HCT116 (cell line): Measurements from ENCODE around the gene SLC27A1.

Experiments used
- CBX3 ChIP-seq: IDR thresholded peaks from 2 replicates; pipeline ENCODE4 v1.6.1; 2012; ENCODE audit warnings: low read depth
- ELF1 ChIP-seq: IDR thresholded peaks from 2 replicates; pipeline ENCODE4 v1.6.1; 2012; ENCODE audit warnings: low read depth, borderline replicate concordance
- EZH2 ChIP-seq: fragments of 200-600 bp; sonication (generic); IDR thresholded peaks from 2 replicates; pipeline ENCODE4 v1.6.1; 2017; ENCODE audit warnings: antibody characterized with exemption, mixed run types
- JUND ChIP-seq: IDR thresholded peaks from 2 replicates; pipeline ENCODE4 v1.6.1; 2012
- POLR2A ChIP-seq: IDR thresholded peaks from 2 replicates; pipeline ENCODE4 v1.7.0; 2011; ENCODE audit warnings: borderline replicate concordance; ENCODE audit not compliant: insufficient read depth, insufficient read length; ENCODE audit errors: extremely low read depth
- POLR2AphosphoS5 ChIP-seq: IDR thresholded peaks from 2 replicates; pipeline ENCODE4 v1.6.1; 2011; ENCODE audit warnings: mild to moderate bottlenecking, low read depth, low read length, moderate library complexity
- RAD21 ChIP-seq: IDR thresholded peaks from 2 replicates; pipeline ENCODE4 v1.6.1; 2012; ENCODE audit warnings: low read depth, mild to moderate bottlenecking
- YY1 ChIP-seq: IDR thresholded peaks from 2 replicates; pipeline ENCODE4 v1.6.1; 2011; ENCODE audit warnings: low read length, low read depth, moderate library complexity, mild to moderate bottlenecking; ENCODE audit not compliant: insufficient replicate concordance; ENCODE audit errors: extremely low read depth
- TF ChIP-seq, protein P1 (sequence below): IDR thresholded peaks from 2 replicates; pipeline ENCODE4 v1.6.1; 2012
- TF ChIP-seq, protein P2 (sequence below), 3 experiments: fragments of 200-600 bp in 1 of 3; sonication (generic) in 1 of 3; IDR thresholded peaks in 2 of 3; conservative IDR thresholded peaks in 1 of 3; 2 replicates each; pipeline ENCODE4 v1.5.1; 2012 to 2017; ENCODE audit warnings: low read depth in 2 of 3, low read length in 2 of 3, antibody characterized with exemption in 1 of 3, borderline replicate concordance in 1 of 3, control low read depth in 1 of 3, mild to moderate bottlenecking in 1 of 3, mixed read lengths in 1 of 3, mixed run types in 1 of 3, moderate library complexity in 1 of 3; ENCODE audit not compliant: insufficient read depth in 1 of 3
- TF ChIP-seq, protein P3 (sequence below): IDR thresholded peaks from 2 replicates; pipeline ENCODE4 v1.6.1; 2012; ENCODE audit warnings: low read depth

DNA sequence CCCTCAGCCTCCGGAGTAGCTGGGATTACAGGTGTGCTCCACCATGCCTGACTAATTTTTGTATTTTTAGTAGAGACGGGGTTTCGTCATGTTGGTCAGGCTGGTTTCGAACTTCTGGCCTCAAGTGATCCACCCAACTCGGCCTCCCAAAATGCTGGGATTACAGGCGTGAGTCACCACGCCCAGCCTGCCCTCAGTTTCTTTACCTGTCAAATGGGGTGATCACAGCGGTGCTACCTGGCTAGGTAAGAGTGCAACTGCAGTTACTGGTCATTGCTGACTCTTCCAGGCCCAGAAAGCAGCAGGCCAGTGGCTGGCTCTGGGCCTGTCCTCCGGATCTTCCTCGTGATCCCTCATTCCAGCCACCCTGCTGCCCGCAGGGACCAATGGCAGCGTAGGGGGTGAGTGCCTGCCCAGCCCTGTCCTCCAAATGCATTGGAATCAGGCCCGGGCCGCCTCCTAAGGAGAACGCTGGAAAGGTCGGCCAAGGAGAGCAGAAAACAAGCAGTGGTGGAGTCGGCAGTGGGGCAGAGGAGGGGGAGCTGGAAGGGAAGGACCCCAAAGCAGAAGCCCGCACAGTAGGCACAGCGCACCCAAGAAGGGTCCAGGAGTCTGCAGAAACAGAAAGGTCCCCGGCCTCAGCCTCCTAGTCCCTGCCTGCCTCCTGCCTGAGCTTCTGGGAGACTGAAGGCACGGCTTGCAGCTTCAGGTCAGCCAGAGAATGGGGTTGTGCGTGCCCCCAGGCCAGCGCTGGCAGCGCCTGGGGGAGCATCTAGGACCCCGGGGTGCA, 1.8 kb upstream of the SLC27A1 start:
- TF ChIP-seq, protein P1, sequence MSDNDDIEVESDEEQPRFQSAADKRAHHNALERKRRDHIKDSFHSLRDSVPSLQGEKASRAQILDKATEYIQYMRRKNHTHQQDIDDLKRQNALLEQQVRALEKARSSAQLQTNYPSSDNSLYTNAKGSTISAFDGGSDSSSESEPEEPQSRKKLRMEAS = no peak
- TF ChIP-seq, protein P2, sequence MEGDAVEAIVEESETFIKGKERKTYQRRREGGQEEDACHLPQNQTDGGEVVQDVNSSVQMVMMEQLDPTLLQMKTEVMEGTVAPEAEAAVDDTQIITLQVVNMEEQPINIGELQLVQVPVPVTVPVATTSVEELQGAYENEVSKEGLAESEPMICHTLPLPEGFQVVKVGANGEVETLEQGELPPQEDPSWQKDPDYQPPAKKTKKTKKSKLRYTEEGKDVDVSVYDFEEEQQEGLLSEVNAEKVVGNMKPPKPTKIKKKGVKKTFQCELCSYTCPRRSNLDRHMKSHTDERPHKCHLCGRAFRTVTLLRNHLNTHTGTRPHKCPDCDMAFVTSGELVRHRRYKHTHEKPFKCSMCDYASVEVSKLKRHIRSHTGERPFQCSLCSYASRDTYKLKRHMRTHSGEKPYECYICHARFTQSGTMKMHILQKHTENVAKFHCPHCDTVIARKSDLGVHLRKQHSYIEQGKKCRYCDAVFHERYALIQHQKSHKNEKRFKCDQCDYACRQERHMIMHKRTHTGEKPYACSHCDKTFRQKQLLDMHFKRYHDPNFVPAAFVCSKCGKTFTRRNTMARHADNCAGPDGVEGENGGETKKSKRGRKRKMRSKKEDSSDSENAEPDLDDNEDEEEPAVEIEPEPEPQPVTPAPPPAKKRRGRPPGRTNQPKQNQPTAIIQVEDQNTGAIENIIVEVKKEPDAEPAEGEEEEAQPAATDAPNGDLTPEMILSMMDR (IDR thresholded peaks at IDR 0.05 in 2 of 3, conservative IDR thresholded peaks at IDR 0.05 in 1 of 3; ENCODE audit: borderline replicate concordance in 1 of 3, insufficient read depth in 1 of 3, low read depth in 2 of 3, low read length in 2 of 3) = no peak
- no peak for TF ChIP-seq YY1
- TF ChIP-seq RAD21 = no peak
- TF ChIP-seq POLR2A = no peak
- no peak for TF ChIP-seq POLR2AphosphoS5
- TF ChIP-seq CBX3 = no peak
- TF ChIP-seq, protein P3, sequence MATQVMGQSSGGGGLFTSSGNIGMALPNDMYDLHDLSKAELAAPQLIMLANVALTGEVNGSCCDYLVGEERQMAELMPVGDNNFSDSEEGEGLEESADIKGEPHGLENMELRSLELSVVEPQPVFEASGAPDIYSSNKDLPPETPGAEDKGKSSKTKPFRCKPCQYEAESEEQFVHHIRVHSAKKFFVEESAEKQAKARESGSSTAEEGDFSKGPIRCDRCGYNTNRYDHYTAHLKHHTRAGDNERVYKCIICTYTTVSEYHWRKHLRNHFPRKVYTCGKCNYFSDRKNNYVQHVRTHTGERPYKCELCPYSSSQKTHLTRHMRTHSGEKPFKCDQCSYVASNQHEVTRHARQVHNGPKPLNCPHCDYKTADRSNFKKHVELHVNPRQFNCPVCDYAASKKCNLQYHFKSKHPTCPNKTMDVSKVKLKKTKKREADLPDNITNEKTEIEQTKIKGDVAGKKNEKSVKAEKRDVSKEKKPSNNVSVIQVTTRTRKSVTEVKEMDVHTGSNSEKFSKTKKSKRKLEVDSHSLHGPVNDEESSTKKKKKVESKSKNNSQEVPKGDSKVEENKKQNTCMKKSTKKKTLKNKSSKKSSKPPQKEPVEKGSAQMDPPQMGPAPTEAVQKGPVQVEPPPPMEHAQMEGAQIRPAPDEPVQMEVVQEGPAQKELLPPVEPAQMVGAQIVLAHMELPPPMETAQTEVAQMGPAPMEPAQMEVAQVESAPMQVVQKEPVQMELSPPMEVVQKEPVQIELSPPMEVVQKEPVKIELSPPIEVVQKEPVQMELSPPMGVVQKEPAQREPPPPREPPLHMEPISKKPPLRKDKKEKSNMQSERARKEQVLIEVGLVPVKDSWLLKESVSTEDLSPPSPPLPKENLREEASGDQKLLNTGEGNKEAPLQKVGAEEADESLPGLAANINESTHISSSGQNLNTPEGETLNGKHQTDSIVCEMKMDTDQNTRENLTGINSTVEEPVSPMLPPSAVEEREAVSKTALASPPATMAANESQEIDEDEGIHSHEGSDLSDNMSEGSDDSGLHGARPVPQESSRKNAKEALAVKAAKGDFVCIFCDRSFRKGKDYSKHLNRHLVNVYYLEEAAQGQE = no peak
- no peak for TF ChIP-seq EZH2
- no peak for TF ChIP-seq JUND
- TF ChIP-seq ELF1 = no peak
